ENCODE results near the gene FIZ1.

DNA sequence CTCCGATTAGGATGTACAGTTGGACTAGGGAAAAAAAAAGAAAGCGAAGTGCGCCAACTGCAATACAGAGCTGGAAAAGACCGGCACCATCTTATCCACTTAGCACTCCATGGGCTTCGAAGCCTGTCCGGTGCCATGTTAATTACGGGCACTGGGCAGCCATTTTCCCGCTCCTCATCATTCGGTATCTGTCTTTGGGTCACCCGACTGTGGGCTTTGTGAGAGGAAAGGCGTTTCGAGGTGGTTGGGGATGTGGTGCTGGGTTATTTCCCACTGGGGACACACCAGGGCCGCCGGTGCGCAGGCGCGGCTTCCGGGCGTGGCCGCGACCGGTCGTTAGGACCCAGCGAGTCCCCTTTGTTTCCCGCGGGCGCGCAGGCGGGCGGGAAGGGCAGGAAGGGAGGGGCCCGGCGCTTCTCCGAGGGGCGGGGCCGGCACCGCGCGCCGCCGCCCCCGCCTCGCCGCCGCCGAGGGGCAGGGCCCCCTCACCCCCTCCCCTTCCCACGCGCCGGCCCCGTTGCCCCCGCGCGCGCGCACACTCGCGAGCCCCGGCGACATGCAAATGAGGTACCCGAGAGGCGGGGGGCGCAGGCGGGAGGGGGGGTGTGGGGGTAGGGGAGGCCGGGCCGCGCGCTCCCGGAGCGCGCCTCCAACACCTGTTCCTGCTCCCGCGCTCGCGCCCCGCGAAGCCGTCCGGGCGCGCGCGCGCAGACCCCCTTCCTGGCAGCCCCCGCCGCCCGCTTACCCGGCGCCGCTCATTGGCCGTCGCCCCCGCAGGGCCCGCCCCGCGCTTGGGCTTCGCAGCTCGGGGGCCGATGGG lies 735 bp upstream of the FIZ1 start, which contains the start of gene ZNF524:
- TF ChIP-seq, protein P1, sequence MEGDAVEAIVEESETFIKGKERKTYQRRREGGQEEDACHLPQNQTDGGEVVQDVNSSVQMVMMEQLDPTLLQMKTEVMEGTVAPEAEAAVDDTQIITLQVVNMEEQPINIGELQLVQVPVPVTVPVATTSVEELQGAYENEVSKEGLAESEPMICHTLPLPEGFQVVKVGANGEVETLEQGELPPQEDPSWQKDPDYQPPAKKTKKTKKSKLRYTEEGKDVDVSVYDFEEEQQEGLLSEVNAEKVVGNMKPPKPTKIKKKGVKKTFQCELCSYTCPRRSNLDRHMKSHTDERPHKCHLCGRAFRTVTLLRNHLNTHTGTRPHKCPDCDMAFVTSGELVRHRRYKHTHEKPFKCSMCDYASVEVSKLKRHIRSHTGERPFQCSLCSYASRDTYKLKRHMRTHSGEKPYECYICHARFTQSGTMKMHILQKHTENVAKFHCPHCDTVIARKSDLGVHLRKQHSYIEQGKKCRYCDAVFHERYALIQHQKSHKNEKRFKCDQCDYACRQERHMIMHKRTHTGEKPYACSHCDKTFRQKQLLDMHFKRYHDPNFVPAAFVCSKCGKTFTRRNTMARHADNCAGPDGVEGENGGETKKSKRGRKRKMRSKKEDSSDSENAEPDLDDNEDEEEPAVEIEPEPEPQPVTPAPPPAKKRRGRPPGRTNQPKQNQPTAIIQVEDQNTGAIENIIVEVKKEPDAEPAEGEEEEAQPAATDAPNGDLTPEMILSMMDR (IDR thresholded peaks at IDR 0.05) = no peak
- no peak for TF ChIP-seq EZH2 (IDR thresholded peaks at IDR 0.05)

Data from neural progenitor cell (in vitro differentiated cells).